Nephron progenitor cell (in vitro differentiated cells): Measurements from ENCODE around the gene SPECC1L.

Experiments
- DNase-seq: peaks from one replicate; pipeline ENCODE4 v3.0.0; 2021
- H3K27ac Mint-ChIP-seq: 2 replicates; pipeline ENCODE4 v1.8.0; 2021; ENCODE audit warnings: mild to moderate bottlenecking, moderate library complexity, mixed read lengths
- H3K27me3 Mint-ChIP-seq: 2 replicates; pipeline ENCODE4 v1.8.0; 2021; ENCODE audit warnings: mild to moderate bottlenecking, low read depth, mixed read lengths; ENCODE audit not compliant: poor library complexity
- H3K36me3 Mint-ChIP-seq: 2 replicates; pipeline ENCODE4 v1.8.0; 2021; ENCODE audit warnings: low read depth, mixed read lengths
- H3K4me1 Mint-ChIP-seq: 2 replicates; pipeline ENCODE4 v1.8.0; 2021; ENCODE audit warnings: mixed read lengths
- H3K4me3 Mint-ChIP-seq: 2 replicates; pipeline ENCODE4 v1.8.0; 2021; ENCODE audit warnings: mild to moderate bottlenecking, moderate library complexity, mixed read lengths
- H3K9me3 Mint-ChIP-seq: 2 replicates; pipeline ENCODE4 v1.8.0; 2021; ENCODE audit warnings: mild to moderate bottlenecking, moderate library complexity, mixed read lengths
- TF ChIP-seq, protein P1 (sequence below): fragments of 200-600 bp; sonication (generic); IDR thresholded peaks from 2 replicates; pipeline ENCODE4 v1.5.0; 2021; ENCODE audit warnings: antibody characterized with exemption

Gene SPECC1L

DNA sequence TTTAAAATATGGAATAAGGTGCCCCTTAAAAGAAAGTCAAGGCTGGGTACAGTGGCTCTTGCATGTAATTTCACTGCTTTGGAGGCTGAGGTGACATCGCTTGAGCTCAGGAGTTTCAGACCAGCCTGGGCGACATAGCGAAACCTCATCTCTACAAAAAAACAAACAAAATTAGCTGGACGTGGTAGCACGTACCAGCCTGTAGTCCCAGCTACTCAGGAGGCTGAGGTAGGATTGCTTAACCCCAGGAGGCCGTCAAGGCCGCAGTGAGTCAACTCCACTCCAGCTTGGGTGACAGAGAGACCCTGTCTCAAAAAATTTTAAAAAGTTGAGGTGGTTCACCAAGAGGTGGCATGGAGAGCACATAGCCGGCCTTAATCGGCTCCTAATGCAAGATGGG, 139.1 kb downstream of the SPECC1L start:
- Mint-ChIP-seq H3K36me3 (peaks cover 16% of the 10 kb centered on the region), H3K27ac (no peak overlapping the region), H3K27me3 (no peaks in the 10 kb centered on the region), H3K4me3 (no peak overlapping the region), H3K4me1 (peaks cover 87% of the 10 kb centered on the region), H3K9me3 (no peaks in the 10 kb centered on the region)
- no peak for DNase-seq
- TF ChIP-seq, protein P1, sequence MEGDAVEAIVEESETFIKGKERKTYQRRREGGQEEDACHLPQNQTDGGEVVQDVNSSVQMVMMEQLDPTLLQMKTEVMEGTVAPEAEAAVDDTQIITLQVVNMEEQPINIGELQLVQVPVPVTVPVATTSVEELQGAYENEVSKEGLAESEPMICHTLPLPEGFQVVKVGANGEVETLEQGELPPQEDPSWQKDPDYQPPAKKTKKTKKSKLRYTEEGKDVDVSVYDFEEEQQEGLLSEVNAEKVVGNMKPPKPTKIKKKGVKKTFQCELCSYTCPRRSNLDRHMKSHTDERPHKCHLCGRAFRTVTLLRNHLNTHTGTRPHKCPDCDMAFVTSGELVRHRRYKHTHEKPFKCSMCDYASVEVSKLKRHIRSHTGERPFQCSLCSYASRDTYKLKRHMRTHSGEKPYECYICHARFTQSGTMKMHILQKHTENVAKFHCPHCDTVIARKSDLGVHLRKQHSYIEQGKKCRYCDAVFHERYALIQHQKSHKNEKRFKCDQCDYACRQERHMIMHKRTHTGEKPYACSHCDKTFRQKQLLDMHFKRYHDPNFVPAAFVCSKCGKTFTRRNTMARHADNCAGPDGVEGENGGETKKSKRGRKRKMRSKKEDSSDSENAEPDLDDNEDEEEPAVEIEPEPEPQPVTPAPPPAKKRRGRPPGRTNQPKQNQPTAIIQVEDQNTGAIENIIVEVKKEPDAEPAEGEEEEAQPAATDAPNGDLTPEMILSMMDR = no peak

DNA sequence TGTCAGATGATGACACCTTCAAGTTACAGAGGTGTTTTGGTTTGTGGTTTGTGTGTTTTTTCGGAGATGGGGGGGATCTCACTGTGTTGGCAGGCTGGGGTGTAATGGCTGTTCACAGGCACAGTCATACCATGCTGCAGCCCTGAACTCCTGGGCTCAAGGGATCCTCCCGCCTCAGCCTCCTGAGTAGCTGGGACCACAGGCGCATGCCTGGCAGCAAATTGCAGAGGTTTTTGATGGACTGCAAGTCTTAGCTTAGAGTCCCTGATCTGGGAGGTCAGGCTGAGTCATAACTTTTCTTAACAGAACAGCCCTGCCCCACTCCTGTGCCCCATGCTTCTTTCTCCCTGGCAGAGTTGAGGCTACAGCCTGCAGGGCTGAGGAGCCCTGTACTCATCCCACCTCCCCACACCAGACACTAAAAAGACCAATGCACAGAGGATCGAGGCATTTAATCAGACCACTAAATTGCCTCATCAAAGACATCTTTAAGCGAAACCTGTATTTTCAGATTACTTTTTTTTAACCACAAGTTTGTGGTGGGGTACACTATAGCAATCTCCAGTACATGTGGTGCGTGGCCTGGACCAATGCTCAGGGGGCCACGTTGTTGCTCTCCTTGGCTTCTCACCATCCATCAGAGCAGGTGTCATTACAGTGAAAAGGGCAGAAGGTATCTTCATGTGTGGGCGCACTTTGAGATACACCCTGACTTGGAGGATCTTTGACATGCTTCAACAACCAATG, 139.7 kb downstream of the SPECC1L start:
- no peaks in the 10 kb centered on the region for H3K27me3 Mint-ChIP-seq
- TF ChIP-seq, protein P1 = no peak
- no peak for DNase-seq
- H3K4me3 Mint-ChIP-seq = no peak overlapping the region
- no peaks in the 10 kb centered on the region for H3K9me3 Mint-ChIP-seq
- H3K4me1 Mint-ChIP-seq = peaks cover 89% of the 10 kb centered on the region
- no peak overlapping the region for H3K27ac Mint-ChIP-seq
- peaks cover 12% of the 10 kb centered on the region for H3K36me3 Mint-ChIP-seq

DNA sequence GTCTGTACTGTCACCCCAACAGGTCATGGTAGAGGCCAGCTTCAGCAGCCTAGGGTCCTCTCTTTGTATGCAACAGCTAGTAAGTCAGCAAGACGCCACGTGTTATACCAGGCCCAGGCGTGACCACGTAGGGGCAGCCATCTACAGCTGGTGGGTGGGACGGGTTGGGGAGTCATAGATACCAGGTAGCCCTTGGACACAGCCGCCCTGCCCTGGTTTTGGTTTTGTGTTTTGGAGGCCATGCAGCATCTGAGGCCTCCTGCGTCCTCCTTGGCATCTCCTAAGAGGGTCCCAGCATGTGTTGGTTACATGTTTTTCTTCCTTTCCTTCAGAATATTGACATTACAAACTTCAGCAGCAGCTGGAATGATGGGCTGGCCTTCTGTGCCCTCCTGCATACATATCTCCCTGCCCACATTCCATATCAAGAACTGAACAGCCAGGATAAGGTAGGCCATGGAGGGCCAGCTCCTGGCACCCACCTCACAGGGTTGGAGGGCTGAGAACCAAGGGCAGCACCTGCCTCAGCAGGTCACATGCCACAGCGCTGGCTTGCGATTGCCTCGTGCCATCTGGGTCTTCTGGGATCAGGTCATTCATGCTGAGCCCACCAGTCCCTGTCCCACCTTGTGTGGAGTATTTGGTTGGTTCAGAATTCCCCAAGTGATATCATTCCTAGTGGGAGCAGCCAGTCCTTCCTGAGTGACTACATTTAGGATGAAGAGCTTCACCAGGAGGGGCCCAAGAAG, 140.8 kb downstream of the SPECC1L start:
- H3K27ac Mint-ChIP-seq = no peak overlapping the region
- peaks cover 14% of the 10 kb centered on the region for H3K36me3 Mint-ChIP-seq
- no peak for DNase-seq
- H3K4me1 Mint-ChIP-seq = peaks cover 80% of the 10 kb centered on the region
- no peak overlapping the region for H3K4me3 Mint-ChIP-seq
- TF ChIP-seq, protein P1 = no peak
- no peaks in the 10 kb centered on the region for H3K27me3 Mint-ChIP-seq
- no peaks in the 10 kb centered on the region for H3K9me3 Mint-ChIP-seq

- Mint-ChIP-seq H3K27ac (peak overlapping the region; percentile 74), H3K27me3 (no peaks in the 10 kb centered on the region), H3K4me3 (no peak overlapping the region), H3K36me3 (peaks cover 14% of the 10 kb centered on the region), H3K4me1 (peaks cover 72% of the 10 kb centered on the region), H3K9me3 (no peaks in the 10 kb centered on the region)
- TF ChIP-seq, protein P1 = no peak
- no peak for DNase-seq
Observed at GRCh38 chr22:24412274-24412673, 141.6 kb downstream of the SPECC1L start.

DNA sequence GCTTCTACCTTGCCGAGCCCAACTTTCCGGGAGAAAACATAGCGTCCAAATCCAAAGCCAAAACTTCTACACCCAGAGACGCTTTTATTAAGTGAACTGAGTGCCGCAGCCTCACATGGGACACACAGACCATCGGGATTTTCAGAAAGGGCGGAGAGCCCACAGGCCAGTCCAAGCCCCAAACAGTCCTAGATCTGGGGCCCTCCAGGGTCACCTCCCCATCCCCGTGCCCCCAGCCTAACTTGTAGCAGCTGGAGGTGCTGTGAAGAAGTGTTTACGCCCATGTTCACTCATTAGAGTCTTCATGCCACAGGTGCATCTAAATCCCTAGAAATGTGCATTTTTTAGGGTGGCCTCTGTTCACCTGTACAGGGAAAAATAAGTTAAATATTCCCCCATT, 142.6 kb downstream of the SPECC1L start:
- TF ChIP-seq, protein P1 = no peak
- no peaks in the 10 kb centered on the region for H3K27me3 Mint-ChIP-seq
- no peak for DNase-seq
- peak overlapping the region; percentile 72 for H3K4me3 Mint-ChIP-seq
- H3K9me3 Mint-ChIP-seq = no peaks in the 10 kb centered on the region
- peaks cover 62% of the 10 kb centered on the region for H3K4me1 Mint-ChIP-seq
- peak overlapping the region; percentile 85 for H3K27ac Mint-ChIP-seq
- peaks cover 14% of the 10 kb centered on the region for H3K36me3 Mint-ChIP-seq
